ENCODE data around the gene JRKL.

Gene JRKL

DNA sequence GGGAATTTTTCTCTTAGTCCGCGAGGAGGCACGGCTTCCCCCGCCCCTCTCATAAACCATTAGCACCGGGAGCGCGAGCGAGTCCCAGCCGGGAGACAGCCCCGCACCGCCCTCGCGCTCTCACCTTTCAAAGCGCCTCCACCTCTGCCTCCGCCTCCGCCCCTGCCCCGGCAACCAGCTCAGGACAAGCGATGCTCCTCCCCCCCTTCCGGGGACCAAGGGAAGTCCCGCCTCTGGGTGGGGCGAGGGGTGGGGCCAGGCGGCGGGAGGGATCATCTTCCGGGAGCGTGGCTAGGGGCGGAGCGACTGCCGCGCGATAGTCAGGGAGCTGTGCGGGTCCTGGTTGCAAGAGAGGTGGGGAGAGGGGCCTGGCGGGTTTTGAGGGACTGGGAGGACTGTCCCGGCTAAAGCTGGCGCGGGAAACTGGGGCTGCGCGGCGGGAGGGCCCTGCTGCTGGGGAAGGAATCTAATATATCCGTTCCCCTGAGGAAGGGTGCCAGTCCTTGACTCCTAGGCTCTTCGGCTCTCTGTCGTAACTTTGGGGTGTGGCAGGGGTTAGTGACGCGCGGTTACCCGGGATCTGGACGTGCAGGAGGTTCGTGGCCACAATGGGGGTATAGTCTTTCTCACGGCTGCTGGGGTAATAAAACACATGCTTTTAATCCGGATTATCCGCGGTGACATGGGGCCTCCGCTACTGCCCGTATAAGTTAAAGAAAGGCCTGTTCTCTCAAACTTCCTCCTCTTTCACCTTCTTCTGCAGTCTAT lies at the start of gene JRKL, which contains the start of gene CCDC82:
Gene JRKL, plus strand, starts transcription at position 294 of the 768 bp plus-strand sequence. CDS start 637 bp downstream, outside the sequence.
Gene CCDC82, minus strand, starts transcription at position 193 of the 768 bp plus-strand sequence. CDS start 5,165 bp downstream, outside the sequence.
- DNase-seq, result peak; percentile 33

DNA sequence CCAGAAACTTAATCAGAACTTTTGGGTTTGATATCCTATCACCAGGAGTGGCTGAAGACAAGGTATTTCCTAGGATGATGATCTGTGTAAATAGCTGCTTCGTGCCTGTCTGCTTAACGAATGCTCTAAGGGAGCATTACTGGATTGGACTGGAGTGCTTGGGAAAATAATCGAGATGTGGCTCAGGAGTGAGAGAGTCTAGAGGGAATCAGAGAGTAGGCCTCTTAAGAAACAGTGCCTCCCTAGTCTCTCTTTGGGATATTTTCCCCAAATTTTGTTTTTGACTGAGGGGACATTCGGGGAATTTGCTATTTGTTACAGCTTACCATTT lies 49.3 kb upstream of the JRKL start:
- DNase-seq, result no peak

DNA sequence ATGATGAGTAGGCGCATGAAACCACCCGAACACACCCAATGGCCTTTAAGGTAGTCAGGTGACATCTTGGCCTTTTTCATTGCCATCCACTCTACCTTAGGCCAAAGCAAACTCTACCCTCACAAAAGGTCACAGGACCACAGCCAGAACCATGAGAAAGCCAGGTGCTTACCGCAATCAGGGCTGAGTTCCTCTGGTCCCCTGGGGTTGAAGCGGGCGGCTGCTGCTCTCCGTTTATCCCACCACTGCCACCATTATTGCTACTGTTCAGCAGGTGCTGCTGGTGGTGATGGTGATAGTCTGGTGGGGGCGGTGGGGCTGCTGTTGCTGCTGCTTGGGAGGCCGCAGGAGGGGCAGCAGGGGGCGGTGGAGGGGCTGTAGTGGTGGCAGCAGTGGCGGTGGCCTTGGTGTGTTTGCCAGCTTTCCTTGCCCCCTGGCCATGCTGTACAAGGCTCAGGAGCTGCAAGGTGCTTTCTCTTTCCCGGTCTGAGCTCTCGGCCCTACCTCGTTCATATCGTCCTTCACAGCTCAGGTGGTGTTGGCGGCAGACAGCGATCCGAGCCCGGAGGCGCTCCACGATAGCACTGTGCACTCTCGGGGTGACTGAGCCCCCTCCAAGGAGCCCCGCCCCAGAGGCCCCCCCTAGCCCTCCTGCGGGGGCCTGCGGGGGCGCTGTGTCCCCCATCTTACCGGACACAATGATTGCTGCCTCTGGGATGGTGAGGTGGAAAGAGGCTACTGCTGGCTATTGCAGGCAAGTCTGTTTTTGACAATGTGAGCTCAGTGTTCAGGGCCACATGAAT lies 48.4 kb upstream of the JRKL start:
- DNase-seq, result no peak

GRCh38 chr11:96342014-96342960 lies 47.5 kb upstream of the JRKL start:
- DNase-seq, result no peak

DNA sequence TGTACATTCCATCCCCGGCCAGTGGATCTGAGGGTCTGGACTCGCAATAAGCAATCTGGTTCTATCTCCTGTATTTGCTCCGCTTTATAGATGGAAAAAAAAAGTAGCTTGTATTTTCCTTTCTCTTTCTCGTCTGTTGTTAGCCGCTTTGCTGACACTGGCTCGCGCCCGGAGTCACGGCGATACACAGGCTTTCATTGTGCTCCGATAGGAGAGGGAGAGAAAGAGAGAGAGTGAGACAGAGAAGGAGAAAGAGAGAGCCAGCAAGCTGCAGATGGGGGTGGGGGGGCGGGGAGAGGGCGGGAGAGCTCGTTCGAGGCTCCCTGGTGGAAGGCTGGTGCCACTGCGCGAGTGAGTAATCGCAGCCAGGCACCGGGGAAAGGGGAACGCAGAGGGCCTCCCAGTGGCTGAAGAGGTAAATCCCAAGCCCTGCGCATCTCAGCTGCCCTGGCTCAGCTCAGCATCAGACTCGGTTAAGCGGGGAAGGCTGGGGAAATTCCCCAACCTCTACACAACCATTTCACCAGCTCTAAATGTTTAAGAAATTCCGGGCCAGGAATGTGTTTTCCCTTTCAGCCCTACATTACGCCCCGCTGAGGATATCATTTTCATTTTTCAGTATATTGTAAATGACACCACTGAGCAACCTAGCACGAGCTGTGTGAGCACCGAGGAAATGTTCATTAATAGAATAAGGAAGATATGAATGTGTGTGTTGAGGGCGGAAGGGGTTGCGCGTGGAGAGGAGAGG lies 46.7 kb upstream of the JRKL start, which contains the start of gene MAML2:
Gene MAML2, minus strand, starts transcription at position 235 of the 751 bp plus-strand sequence. CDS start 1,300 bp downstream, outside the sequence.
- peak; percentile 56 for DNase-seq

GRCh38 chr11:96356848-96357247 lies 33.0 kb upstream of the JRKL start:
- no peak for DNase-seq

GRCh38 chr11:96357794-96358193 lies 32.0 kb upstream of the JRKL start:
- DNase-seq, result no peak

- DNase-seq, result no peak
Measured at GRCh38 chr11:96358321-96358720, 31.5 kb upstream of the JRKL start.

DNA sequence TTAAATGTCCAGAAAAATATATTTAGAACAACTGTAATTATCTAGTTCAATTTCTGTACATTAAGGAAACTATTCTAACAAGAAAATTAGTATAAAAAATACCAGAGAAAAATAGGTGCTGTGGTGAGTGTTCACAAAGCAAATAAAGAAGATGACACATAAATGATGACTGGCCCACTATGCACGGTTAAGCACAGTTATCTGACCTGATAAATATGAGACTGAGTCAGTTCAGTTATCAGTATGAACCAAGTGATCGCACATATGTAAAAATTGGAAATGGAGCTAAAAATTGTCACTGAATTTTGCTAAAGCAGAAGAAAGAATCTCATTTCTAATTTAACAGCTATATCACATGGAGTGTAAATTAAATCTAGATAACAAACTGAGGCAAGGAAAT lies 28.0 kb upstream of the JRKL start:
- DNase-seq, result no peak

DNA sequence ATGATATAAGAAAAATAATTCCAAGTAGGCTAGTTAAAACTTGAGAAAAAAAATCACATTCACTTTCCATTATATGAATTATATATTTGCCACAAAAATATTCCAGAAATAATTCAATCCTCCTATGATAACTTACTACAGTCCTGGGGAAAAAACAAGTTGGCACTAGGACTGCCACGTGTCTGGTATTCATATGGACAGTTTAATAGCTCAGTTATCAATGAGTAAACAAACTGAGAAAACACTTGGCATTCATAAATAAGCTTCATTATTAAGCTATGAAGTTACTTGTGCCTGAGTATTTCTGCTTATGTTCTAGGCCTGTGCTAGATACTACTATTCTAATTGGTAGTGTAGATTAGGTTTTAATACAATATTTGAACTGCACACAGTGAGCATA lies 24.3 kb upstream of the JRKL start:
- DNase-seq, result no peak

DNA sequence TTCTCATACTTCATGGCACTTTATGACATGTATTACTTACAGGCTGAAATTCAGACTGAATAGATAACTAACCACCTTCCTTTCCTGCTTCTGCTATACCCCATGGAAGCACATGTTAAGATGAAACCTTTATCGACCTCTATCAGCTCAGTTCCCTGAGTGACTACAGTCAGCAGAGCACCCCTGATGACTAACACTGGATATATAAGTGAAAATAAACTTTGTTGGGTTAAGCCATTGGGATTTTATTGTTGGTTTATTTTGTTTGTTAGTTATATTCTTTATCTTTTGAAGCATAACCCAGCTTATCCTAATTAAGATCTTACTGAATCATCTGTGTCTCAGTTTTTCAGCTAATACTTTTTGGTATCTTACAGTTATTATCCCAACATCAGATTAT lies 23.8 kb upstream of the JRKL start:
- DNase-seq, result no peak

DNA sequence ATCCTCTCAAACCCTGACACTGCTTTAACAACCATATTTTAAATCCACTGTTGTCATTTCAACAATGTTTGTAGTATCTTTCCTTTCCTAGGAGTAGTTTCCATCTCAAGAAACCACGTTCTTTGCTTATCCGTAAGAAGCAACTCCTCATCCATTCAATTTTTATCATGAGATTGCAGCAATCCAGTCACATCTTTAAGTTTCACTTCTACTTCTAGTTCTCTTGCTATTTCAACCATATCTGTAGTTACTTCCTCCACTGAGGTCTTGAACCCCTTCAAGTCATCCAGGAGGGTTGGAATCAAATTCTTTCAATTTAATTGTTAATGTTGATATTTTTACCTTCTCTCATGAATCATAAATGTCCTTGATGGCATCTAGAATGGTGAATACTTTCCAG lies 22.5 kb upstream of the JRKL start:
- no peak for DNase-seq

DNA sequence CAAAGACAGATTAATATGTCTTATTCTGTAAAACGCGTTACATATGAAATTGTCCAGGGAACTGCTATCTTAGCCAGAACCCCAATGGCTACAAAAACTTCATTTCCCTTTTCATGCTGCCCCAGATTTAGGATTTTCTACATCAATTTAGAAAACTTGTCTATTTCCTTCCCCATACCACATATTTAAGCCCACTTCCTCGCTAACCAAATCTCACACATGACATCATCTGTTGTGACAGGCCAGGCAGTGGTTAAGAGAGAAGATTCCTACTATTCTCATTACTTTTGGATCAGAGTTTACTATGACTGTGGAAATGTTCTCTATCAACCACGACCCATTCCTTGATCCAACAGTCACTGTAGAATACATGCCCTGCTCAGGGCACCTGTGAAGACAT lies 16.0 kb upstream of the JRKL start:
- no peak for DNase-seq

DNA sequence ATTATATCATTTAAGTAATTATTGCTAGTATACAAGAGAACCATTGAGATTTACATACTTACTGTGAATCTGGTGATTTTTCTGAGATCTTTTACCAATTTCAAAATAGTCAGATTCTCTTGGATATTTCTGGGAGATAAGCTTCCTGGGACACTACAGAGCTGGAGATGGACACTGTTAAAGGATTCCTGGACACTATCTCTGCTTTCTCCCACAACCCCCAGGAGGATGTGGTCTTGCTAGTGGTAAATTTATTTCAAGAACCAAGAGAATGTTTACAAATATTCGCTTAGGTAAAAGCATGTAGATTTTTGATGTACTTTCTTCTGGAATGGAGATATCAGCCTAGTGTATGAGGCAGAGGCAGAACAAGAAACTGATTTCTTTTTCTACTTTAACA lies 13.0 kb upstream of the JRKL start:
- DNase-seq, result no peak

- peak; percentile 6 for DNase-seq
Measured at GRCh38 chr11:96384156-96384555, 5.7 kb upstream of the JRKL start.

DNA sequence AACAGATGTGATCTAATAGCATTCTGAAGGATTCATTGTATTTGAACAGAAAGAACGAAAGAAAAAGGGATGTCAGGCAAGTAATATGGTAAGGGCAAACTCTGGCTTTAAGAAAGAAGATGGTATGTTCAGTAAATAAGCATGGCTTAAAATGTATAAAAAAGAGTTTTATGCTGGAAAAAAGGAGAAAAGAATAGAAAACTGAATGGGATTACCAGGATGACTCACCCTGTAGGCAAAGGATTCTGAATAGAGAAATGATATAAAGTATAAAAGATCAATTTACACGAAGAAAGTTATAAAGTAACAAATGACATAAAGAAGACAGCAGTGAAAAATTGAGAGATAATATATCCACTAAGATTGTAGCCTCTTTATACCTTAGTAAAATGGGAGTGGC lies 4.6 kb upstream of the JRKL start:
- DNase-seq, result no peak

GRCh38 chr11:96388891-96389719 lies 708 bp upstream of the JRKL start:
- DNase-seq, result no peak

GRCh38 chr11:96390488-96390792 lies 627 bp downstream of the JRKL start:
- DNase-seq, result no peak

- DNase-seq, result no peak
Measured at GRCh38 chr11:96391698-96392307, 2.0 kb downstream of the JRKL start.

DNA sequence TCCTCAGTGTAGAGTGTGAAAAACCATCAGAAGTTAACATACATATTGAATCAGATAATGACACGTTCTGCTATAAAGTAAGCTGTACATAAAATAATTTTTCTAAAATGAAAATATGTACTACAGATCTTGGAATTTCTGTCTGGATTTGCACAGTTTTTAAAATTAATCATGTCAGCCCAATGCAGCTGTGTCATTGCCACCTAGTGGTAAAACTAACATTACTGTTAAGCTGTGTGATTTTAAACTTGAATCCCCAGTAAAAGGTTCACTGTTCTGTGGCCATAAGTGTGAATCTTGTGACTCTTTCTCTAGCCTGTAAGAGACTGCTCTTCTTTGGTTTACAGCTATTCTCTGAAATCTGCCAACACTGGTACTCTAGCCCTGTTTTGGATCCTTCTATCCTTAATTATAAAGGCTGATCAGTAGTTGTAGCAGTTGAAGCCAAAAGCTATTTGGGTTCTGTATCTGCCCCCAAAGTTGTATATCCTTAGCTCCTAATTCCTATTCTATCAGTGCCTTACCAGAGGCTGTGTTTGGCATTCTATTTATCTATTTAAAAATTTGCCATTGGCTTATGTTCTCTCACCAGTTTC lies 4.0 kb downstream of the JRKL start:
- no peak for DNase-seq

- no peak for DNase-seq
Measured at GRCh38 chr11:96394773-96395172, 5.0 kb downstream of the JRKL start.
